DOHH2 (cell line): ENCODE data around the gene ZNF532.

Experiments
- EZH2phosphoT487 ChIP-seq: fragments of 200-600 bp; sonication (generic); IDR thresholded peaks from 2 replicates; pipeline ENCODE4 v1.6.1; 2017; ENCODE audit warnings: borderline replicate concordance, mild to moderate bottlenecking, antibody characterized with exemption, low read length, moderate library complexity, mixed read lengths
- TF ChIP-seq, protein P1 (sequence below): fragments of 200-600 bp; sonication (generic); IDR thresholded peaks from one replicate; pipeline ENCODE4 v1.5.1; 2014; ENCODE audit warnings: antibody characterized with exemption, mild to moderate bottlenecking, low read depth, low read length; ENCODE audit not compliant: poor library complexity, severe bottlenecking

DNA sequence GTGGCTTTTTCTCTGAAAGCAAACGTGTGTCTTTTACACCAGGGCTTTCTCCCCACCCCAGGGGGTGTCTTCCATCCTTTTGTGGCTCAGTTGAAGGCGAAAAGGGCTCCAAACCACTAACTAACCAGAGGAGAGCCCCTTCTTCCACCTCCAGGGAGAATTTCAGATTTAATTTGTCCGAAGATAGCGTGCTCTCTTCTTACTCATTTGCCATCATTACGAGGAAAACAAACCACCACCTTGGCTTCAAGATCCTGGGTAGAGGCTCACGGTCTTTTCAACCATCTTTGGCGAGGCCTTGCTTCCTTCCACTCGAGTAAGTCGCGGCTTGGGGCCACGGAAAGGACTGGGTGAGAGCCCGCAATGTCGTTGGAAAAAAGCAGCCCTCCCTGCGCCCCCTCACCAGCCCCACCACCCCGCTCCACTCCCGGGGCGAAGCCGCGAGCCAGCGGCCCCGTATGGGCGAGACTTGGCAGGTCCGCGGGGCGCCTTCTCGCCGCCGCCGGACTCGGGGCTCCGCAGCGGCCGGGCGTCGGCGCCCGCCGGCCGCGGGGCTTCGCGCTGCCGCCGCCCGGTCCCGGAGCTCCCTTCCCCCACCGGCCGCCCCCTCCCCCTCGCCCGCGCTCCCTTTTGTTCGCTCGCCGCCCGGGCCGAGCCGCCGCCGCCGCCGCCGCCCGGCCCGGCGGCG is 1.7 kb upstream of the ZNF532 start:
- TF ChIP-seq, protein P1, sequence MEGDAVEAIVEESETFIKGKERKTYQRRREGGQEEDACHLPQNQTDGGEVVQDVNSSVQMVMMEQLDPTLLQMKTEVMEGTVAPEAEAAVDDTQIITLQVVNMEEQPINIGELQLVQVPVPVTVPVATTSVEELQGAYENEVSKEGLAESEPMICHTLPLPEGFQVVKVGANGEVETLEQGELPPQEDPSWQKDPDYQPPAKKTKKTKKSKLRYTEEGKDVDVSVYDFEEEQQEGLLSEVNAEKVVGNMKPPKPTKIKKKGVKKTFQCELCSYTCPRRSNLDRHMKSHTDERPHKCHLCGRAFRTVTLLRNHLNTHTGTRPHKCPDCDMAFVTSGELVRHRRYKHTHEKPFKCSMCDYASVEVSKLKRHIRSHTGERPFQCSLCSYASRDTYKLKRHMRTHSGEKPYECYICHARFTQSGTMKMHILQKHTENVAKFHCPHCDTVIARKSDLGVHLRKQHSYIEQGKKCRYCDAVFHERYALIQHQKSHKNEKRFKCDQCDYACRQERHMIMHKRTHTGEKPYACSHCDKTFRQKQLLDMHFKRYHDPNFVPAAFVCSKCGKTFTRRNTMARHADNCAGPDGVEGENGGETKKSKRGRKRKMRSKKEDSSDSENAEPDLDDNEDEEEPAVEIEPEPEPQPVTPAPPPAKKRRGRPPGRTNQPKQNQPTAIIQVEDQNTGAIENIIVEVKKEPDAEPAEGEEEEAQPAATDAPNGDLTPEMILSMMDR = no peak
- TF ChIP-seq EZH2phosphoT487 = no peak
